GM23248 (cell line): ENCODE results near the gene PPP4C. TPM values are rescaled to one million over a fixed set of nuclear protein-coding genes. Genes with fewer than 3 reads are reported as not detected.

Source experiments
- DNase-seq: peaks from one replicate; pipeline ENCODE4 v3.0.0-alpha.2; 2015
- H2AFZ ChIP-seq: fragments of 200-600 bp; sonication (generic); 2 replicates; pipeline ENCODE4 v1.6.1; 2016; ENCODE audit warnings: antibody characterized with exemption
- H3F3A ChIP-seq: fragments of 200-600 bp; sonication (generic); 2 replicates; pipeline ENCODE4 v1.6.1; 2016; ENCODE audit warnings: mild to moderate bottlenecking, antibody characterized with exemption, mixed run types; ENCODE audit not compliant: insufficient read depth
- H3K27ac ChIP-seq: fragments of 200-600 bp; sonication (generic); 2 replicates; pipeline ENCODE4 v1.5.1; 2016; ENCODE audit warnings: mild to moderate bottlenecking
- H3K27me3 ChIP-seq: fragments of 200-600 bp; sonication (generic); replicated peaks from 2 replicates; pipeline ENCODE4 v1.6.1; 2016; ENCODE audit warnings: mild to moderate bottlenecking; ENCODE audit not compliant: insufficient read depth
- H3K36me3 ChIP-seq: fragments of 200-600 bp; sonication (generic); 2 replicates; pipeline ENCODE4 v1.6.1; 2016; ENCODE audit warnings: low read depth, mild to moderate bottlenecking
- H3K4me1 ChIP-seq: fragments of 200-600 bp; sonication (generic); 2 replicates; pipeline ENCODE4 v1.6.1; 2016; ENCODE audit warnings: mild to moderate bottlenecking; ENCODE audit not compliant: insufficient read depth
- H3K4me2 ChIP-seq: fragments of 200-600 bp; sonication (generic); one replicate; pipeline ENCODE4 v1.6.1; 2016; ENCODE audit warnings: mild to moderate bottlenecking; ENCODE audit not compliant: unreplicated experiment
- H3K4me3 ChIP-seq: fragments of 200-600 bp; sonication (generic); 2 replicates; pipeline ENCODE4 v1.5.1; 2016; ENCODE audit warnings: mild to moderate bottlenecking
- H3K79me2 ChIP-seq: fragments of 200-600 bp; sonication (generic); 2 replicates; pipeline ENCODE4 v1.6.1; 2016; ENCODE audit warnings: mild to moderate bottlenecking; ENCODE audit not compliant: insufficient read depth
- H3K9ac ChIP-seq: fragments of 200-600 bp; sonication (generic); 2 replicates; pipeline ENCODE4 v1.6.1; 2016; ENCODE audit warnings: mild to moderate bottlenecking
- H3K9me2 ChIP-seq: fragments of 200-600 bp; sonication (generic); 2 replicates; pipeline ENCODE4 v1.6.1; 2016; ENCODE audit warnings: mixed run types, mild to moderate bottlenecking, moderate library complexity; ENCODE audit not compliant: insufficient read depth
- H3K9me3 ChIP-seq: fragments of 200-600 bp; sonication (generic); one replicate; pipeline ENCODE4 v1.6.1; 2017; ENCODE audit warnings: low read depth
- H4K20me1 ChIP-seq: fragments of 200-600 bp; sonication (generic); 2 replicates; pipeline ENCODE4 v1.6.0; 2016; ENCODE audit not compliant: insufficient read depth
- EZH2 ChIP-seq: fragments of 200-600 bp; sonication (generic); IDR thresholded peaks from 2 replicates; pipeline ENCODE4 v1.6.1; 2018; ENCODE audit warnings: antibody characterized with exemption, mild to moderate bottlenecking; ENCODE audit not compliant: insufficient read depth, poor library complexity, severe bottlenecking
- EZH2phosphoT487 ChIP-seq: fragments of 200-600 bp; sonication (generic); IDR thresholded peaks from 2 replicates; pipeline ENCODE4 v1.6.1; 2018; ENCODE audit warnings: antibody characterized with exemption, moderate library complexity, mild to moderate bottlenecking, low read depth; ENCODE audit not compliant: insufficient read depth
- WGBS, 2 experiments: methylation state at CpG; one replicate each; pipeline ENCODE4 v1.1.6; 2015 to 2017; ENCODE audit warnings: low lambda C conversion rate in 2 of 2, low coverage in 1 of 2; ENCODE audit errors: missing lambda C conversion rate in 2 of 2; 5-methylcytosine and 5-hydroxymethylcytosine counted together
- in situ Hi-C: fragments of 300-500 bp; cut with MboI; formaldehyde crosslinking; loops from 2 replicates; pipeline ENCODE4 v1.15.0; 2020
- polyA plus RNA-seq: library from polyadenylated mRNA; unstranded; fragments of >200 nt; fragmentation: Nextera tagmentation; extraction: Ambion mirVana; gene quantifications from 2 replicates; pipeline ENCODE4 v1.2.1, GENCODE V29; 2016
- total RNA-seq: library from RNA; depleted of rRNA; stranded (reverse); fragments of >200 nt; shearing (Covaris generic); gene quantifications from 2 replicates; pipeline ENCODE4 v1.2.3, GENCODE V29; 2014

The PPP4C gene
- total and polyA plus RNA-seq, 2 experiments from 2014 or later = 168 to 205 TPM

DNA sequence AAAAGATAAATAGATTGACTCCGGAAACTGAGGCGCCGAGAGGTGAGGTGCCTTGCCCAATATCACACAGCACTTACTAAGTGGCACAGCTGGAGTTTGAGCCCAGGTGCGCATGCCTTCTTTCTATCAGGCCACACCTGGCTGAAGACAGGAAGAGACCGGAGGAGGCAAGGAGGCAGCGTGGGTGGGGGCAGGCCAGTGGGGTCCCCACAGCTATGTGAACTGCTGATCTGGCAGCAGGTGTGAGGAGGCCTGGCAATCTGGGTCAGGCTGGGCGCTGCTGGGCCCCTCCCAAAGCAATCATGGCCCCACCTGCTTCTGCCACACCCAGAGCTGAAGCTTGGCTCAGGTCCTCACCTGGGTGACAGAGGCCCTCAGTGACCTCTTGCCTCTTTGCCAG lies 39.4 kb downstream of the PPP4C start:
- Histone ChIP-seq H4K20me1 (no peaks in the 10 kb centered on the region), H3K9ac (no peak overlapping the region), H3K9me3 (no peaks in the 10 kb centered on the region), H3K79me2 (no peaks in the 10 kb centered on the region), H3K9me2 (no peaks in the 10 kb centered on the region), H3K4me1 (peaks cover 9% of the 10 kb centered on the region), H3K4me2 (no peak overlapping the region), H3K36me3 (peaks cover 10% of the 10 kb centered on the region), H3K27me3 (no peaks in the 10 kb centered on the region), H3K27ac (no peak overlapping the region), H3K4me3 (no peak overlapping the region), H2AFZ (no peak overlapping the region), H3F3A (no peaks in the 10 kb centered on the region)
- in situ Hi-C loops = loop anchor here (25.0 kb wide), 1 partner anchor 297 kb away; the partner anchor contains the start of gene ZNF771
- WGBS, 2 experiments = 87 to 91% methylated on average over 6 to 7 of the region's 7 CpGs
- DNase-seq = no peak
- TF ChIP-seq EZH2phosphoT487 = no peak
- no peak for TF ChIP-seq EZH2

DNA sequence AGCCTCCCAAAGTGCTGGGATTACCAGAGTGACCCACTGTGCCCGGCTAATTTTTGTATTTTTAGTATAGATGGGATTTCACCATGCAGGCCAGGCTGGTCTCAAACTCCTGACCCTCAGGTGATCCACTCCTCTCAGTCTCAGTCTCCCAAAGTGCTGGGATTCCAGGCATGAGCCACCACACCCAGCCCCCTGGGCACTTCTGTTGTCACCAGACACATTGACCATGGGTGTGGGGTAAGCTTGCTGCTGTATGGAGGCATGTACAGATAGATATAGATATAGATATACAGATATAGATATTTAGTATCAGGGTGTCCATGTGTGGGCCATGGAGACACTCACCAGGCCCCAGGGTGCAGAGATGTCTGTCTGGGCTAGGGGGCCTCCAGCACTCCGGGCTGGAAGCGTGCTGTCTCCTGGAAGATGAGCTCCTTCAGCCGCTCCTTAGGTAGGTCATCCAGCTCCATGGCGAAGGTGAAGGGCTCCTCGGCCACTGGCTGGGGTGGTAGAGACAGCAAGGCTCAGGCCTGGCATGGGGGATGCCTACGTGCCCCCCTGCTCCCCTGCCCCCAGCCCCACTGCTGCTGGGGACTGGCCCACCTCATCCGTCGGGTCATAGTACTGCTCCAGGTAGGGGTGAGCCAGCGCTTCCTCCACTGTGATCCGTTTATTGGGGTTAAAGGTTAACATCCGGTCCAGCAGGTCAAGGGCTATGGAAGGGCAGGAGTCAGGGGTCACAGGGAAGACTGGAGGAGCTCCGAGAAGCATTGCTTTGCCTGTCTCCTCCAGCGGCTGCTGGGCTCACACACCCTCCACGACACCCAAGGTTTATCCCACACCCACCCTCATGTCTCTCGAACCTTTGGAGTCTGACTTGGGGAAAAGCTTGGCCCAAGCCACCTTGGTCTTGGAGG lies 40.8 kb downstream of the PPP4C start:
- in situ Hi-C loops = loop anchor here (25.0 kb wide), 1 partner anchor 296 kb away; the partner anchor contains the start of gene ZNF771
- H3K27ac ChIP-seq = no peak overlapping the region
- TF ChIP-seq EZH2 (no peak), EZH2phosphoT487 (no peak)

DNA sequence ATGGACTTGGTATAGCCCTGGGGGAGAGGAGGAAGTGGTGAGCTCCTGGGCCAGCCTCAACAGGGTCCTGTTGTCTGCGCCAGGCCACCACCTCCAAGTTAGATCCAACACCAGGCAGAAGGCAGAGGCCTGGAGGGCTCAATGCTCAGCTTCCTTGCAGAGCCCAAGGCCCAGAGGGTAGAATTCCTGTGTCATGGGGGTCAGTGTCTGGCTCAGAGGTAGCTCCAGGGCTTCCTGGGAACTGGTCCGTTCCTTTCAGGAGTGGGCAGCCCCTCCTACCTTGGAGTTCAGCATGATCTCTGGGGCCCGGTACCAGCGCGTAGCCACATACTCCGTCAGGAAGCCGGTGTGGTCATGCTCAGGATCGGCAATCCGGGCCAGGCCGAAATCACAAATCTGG lies 42.0 kb downstream of the PPP4C start:
- 94 to 100% methylated on average over 9 to 10 of the region's 10 CpGs for WGBS, 2 experiments

More for the DNA sequence above, 40.8 kb downstream of the PPP4C start:
- Histone ChIP-seq H3K79me2 (no peaks in the 10 kb centered on the region), H3F3A (no peaks in the 10 kb centered on the region), H3K9me3 (no peaks in the 10 kb centered on the region), H3K9ac (no peak overlapping the region), H4K20me1 (no peaks in the 10 kb centered on the region), H3K4me2 (no peak overlapping the region), H3K4me3 (no peak overlapping the region), H2AFZ (no peak overlapping the region), H3K4me1 (peaks cover 9% of the 10 kb centered on the region), H3K36me3 (peaks cover 10% of the 10 kb centered on the region), H3K9me2 (no peaks in the 10 kb centered on the region), H3K27me3 (no peaks in the 10 kb centered on the region)
- WGBS, 2 experiments = 94% methylated on average over 13 to 16 of the region's 16 CpGs
- DNase-seq = no peak

DNA sequence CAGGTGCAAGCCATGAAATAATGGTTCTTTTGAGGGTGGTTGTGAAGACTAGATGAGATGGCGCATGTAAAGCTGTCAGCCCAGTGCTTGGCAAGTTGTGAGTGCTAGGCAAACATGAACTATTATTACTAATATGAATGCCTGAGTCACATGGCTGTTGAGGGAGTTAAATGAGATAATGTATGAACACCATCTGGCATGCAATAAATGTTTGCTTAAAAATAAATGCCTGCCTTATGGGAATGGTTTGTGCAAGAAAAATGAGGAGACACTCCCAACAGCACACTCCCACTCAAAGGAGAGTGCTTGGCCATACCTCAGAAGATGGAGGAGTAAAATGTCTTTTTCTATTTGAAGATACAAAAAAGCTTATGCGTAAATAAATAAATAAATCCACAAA lies 43.6 kb downstream of the PPP4C start:
- H3K79me2 ChIP-seq = no peaks in the 10 kb centered on the region
- 75 to 79% methylated on average over 2 of the region's 2 CpGs for WGBS, 2 experiments

More for the DNA sequence above, 42.0 kb downstream of the PPP4C start:
- Histone ChIP-seq H3K27me3 (no peaks in the 10 kb centered on the region), H3K27ac (no peak overlapping the region), H4K20me1 (no peaks in the 10 kb centered on the region), H3K79me2 (no peaks in the 10 kb centered on the region), H3K9me3 (no peaks in the 10 kb centered on the region), H3K4me3 (no peak overlapping the region), H2AFZ (no peak overlapping the region), H3K9me2 (no peaks in the 10 kb centered on the region), H3K36me3 (peaks cover 10% of the 10 kb centered on the region), H3K4me1 (peaks cover 9% of the 10 kb centered on the region), H3F3A (no peaks in the 10 kb centered on the region), H3K4me2 (no peak overlapping the region), H3K9ac (no peak overlapping the region)
- in situ Hi-C loops = loop anchor here (25.0 kb wide), 1 partner anchor 295 kb away; the partner anchor contains the start of gene ZNF771
- TF ChIP-seq EZH2 = no peak
- no peak for TF ChIP-seq EZH2phosphoT487
- no peak for DNase-seq

More for the DNA sequence above, 43.6 kb downstream of the PPP4C start:
- Histone ChIP-seq H2AFZ (no peak overlapping the region), H3K27ac (no peak overlapping the region), H3K4me1 (peaks cover 9% of the 10 kb centered on the region), H4K20me1 (no peaks in the 10 kb centered on the region), H3F3A (peaks cover 8% of the 10 kb centered on the region; the same call in 1 of the 2 replicates), H3K9me3 (no peaks in the 10 kb centered on the region), H3K27me3 (no peaks in the 10 kb centered on the region), H3K9ac (no peak overlapping the region), H3K4me2 (no peak overlapping the region), H3K36me3 (peaks cover 10% of the 10 kb centered on the region), H3K4me3 (no peak overlapping the region), H3K9me2 (no peaks in the 10 kb centered on the region)
- in situ Hi-C loops = loop anchor here (25.0 kb wide), 1 partner anchor 293 kb away; the partner anchor contains the start of gene ZNF771
- no peak for TF ChIP-seq EZH2
- TF ChIP-seq EZH2phosphoT487 = no peak
- DNase-seq = peak; percentile 34
